DMS79 treated with DMSO at 0.1 percent for 48 hours (cell line): Measurements from ENCODE around the gene GLTP.
"Not testable (repeated sequence)": the region's sequence is repeated elsewhere in the genome, so short reads cannot be mapped to it uniquely, and the experiment has no call there.

Source experiments
- DNase-seq: peaks from one replicate; lab custom pipeline; 2025; lab: John Stamatoyannopoulos, UW

The GLTP gene

DNA sequence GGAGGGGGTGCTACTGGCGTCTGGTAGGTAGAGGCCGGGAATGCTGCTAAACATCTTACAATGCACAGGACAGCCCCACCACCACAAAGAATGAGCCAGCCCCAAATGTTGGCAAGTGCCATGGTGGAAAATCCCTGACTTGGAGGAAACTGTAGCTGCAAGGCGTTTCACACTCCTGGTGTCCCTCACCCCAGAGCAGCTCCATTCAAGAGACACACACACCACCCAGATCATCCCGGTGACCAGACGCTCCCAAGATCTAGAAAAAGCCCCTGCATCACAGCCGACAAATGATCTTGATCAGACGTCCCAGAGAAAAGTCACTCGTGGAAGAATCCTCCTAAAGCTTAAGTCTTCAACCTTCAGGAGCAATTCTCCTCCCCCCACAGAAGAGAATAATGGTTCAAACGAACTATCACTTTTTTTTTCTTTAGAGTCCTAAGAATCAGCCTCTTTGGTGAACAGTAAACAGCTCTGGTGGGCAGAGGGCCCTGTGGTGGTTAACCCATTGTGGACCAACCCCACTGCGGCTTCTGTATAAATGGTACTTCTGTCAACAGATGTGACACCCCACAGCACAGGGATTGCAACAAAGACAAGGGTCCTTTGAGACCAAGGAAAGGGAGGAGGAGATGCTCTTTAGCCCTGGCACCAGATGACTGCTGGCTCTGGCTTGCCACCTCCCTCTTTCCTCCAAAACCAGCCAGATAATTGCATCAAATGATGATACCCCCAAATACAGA lies 2.7 kb downstream of the GLTP start:
- DNase-seq: no peak

DNA sequence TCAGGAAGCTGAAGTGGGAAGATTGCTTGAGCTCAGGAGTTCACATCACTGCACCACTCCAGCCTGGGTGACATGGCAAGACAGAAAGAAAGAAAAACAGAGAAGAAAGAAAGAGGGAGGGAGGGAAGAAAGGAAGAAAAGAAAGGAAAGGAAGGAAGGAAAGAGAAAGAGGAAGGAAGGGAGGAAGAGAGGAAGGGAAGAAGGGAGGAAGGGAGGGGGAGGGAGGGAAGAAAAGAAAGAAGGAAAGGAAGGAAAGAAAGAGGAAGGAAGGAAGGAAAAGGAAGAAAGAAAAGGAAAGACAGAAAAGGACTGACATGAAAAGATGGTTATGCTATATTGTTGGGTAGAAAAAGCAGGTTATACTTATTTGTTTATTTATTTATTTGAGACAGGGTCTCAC lies 3.9 kb downstream of the GLTP start:
- DNase-seq: no peak

DNA sequence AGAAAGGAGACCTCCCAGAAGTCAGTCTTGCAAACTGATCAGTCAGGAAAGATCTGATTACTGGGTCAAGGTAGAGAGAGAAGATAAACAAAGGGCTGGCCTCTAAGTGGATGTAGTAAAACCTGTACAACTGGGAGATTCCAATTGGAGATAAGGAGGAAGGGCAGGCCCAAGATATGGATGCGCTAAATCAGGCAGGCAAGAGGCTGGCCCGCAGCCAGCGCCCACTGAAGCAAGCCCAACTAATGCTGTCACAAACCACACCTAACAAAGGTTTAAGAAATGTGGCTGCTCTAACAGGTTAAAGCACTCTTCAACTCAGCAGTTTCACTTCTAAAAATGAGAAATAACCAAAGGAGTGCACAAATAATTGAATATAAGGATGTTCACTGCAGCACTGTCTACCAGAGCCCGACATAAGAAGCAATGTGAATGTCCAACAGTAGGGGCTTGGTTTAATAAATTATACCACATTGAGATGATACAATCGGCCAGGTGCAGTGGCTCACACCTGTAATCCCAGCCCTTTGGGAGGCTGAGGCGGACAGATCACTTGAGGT lies 4.7 kb downstream of the GLTP start:
- peak; percentile 99 for DNase-seq

DNA sequence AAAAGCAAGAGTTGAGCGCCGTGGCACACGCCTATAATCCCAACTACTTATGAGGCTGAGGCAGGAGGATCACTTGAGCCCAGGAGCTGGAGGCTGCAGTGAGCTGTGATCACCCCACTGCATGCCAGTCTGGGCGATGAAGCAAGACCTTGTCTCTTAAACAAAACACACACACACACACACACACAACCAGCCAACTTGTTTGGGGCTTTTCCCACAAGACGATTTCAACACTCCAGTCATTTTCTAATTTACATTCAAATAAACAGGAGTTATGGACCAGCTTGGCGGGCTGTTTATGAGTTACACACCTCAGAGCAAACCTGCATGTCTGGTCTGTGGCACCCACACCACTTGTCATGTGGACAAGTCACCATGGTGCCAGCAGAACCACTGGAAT lies 6.7 kb downstream of the GLTP start:
- DNase-seq: no peak

- DNase-seq: peak; percentile 56
These were observed 8.6 kb downstream of the GLTP start for GRCh38 chr12:109871668-109872314.

GRCh38 chr12:109870648-109871047 lies 9.7 kb downstream of the GLTP start:
- DNase-seq: peak; percentile 44

GRCh38 chr12:109868182-109869051 lies 11.9 kb downstream of the GLTP start:
- DNase-seq: no peak

DNA sequence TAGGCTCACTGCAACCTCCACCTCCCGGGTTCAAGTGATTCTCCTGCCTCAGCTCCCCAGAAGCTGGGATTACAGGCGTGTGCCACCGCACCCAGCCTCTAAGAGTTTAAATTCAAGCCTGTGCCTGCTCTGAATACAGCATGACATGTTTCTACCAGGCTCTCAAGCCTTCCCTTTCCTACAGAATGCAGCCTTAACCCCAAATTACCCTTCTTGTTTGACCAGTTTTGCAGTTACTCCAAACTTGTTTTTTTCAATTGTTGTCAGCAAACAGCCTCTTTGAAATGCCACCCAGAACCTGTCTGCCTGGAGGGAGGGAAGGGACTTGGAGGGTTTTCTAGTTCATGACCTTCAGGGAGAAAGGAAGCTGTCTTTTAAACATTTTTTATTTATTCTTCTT lies 15.4 kb downstream of the GLTP start:
- peak; percentile 78 for DNase-seq

GRCh38 chr12:109863847-109864712 lies 16.3 kb downstream of the GLTP start:
- no peak for DNase-seq

GRCh38 chr12:109862491-109862890 lies 17.9 kb downstream of the GLTP start:
- not testable (repeated sequence) for DNase-seq

GRCh38 chr12:109861689-109862314 lies 18.5 kb downstream of the GLTP start:
- no peak for DNase-seq

DNA sequence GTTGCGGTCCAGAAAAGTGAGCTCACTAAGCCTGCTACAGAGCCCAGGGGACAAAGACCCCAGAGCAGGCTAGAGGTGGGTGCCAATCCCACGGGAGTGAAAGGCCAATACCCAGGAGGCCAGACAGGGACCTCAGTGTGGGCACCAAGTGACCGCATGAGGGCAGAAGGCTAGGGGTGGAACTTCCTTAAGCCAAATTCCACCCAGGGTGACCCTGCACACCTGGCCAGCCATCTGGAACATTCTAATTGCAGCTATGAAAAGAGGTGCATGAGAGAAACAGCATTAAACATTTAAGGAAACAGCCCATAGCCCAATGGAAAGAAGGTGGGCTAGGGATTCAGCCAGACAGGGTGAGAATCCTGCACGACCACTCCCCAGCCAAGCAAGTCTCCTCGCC lies 19.4 kb downstream of the GLTP start:
- no peak for DNase-seq

DNA sequence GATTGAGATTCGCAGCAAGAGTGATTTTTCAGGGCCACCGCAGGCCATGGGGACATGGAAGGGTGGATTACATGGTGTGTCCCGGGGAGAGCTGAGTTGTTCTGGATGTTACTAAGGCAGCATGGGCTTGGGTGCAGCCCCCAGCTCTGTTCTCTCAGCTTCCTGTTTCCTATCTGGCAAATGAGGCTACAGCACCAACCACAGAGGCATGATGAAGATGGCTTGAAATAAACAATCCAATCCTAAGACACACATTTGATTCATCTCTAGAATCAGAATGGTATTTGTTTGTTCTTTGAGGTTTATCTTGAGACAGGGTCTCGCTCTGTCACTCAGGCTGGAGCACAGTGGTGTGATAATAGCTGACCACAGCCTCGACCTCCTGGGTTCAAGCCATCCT lies 21.6 kb downstream of the GLTP start:
- no peak for DNase-seq

DNA sequence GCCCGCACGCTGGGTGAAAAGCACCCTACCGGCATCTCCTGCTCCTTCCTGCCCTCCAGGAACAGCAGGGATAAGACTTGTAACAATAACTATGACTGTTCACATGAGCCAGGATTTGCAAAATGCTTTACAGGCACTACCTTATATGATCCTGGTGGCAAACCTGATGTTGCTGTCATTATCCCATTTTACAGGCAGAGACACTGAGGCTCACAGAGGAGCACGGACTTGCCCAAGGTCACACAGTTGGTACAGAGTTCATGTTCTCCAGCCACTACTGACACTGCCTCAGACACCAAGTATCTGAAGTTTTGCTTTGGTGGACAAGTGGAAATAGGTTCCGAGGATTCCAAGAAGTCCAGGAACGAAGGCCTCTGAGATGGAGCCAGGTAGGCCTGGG lies 22.6 kb downstream of the GLTP start:
- no peak for DNase-seq

- no peak for DNase-seq
These were observed 25.0 kb downstream of the GLTP start for GRCh38 chr12:109855377-109855776.

DNA sequence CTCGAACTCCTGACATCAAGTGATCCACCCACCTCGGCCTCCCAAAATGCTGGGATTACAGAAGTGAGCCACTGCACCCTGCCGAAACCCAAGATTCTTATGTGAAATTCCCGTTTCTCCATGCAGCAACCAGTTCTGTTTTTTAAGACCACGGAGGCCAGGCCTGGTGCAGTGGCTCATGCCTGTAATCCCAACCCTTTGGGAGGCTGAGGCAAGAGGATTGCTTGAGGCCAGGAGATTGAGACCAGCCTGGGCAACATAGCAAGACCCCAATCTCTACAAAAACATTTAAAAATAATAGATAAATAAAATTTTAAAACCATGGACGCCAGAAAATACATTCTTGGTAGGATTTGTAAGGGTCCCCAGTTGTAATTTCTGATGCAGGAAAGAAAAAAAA lies 29.8 kb downstream of the GLTP start:
- not testable (repeated sequence) for DNase-seq

GRCh38 chr12:109847142-109847735 lies 33.1 kb downstream of the GLTP start:
- no peak for DNase-seq

- no peak for DNase-seq
These were observed 34.5 kb downstream of the GLTP start for GRCh38 chr12:109845824-109846205.

- DNase-seq: peak; percentile 67
These were observed 35.1 kb downstream of the GLTP start for GRCh38 chr12:109844983-109845823.

DNA sequence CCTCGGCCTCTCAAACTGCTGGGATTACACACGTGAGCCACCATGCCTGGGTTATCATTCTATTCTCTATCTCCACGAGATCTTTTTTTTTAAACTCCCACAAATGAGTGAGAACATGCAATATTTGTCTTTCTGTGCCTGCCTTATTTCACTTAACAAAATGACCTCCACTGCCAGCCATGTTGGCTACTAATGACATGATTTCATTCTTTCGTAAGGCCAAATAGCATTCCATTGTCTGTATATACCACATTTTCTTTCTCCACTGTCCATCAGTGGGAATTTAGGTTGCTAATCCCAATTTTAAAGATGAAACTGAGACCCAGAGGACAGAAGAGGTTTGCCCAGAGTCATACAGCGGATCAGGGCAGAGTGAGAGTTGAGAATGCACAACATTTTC lies 36.2 kb downstream of the GLTP start:
- no peak for DNase-seq
